SJSA1 (cell line): Measurements from ENCODE around the gene FREY1. TPM values are rescaled to one million over a fixed set of nuclear protein-coding genes. Genes with fewer than 3 reads are reported as not detected.
A peak's percentile ranks its signal among the peaks of the same experiment; 100 is the strongest.

Experiments used
- DNase-seq, 2 experiments: peaks; one replicate each; pipeline ENCODE4 v3.0.0-alpha.2; 2015 to 2020; ENCODE audit warnings: low spot score in 2 of 2, low read depth in 1 of 2
- H3K27ac ChIP-seq: fragments of 250-450 bp; sonication (Bioruptor Pico); 2 replicates; pipeline ENCODE4 v1.5.1; 2020; ENCODE audit warnings: mild to moderate bottlenecking, moderate library complexity
- H3K27me3 ChIP-seq: fragments of 250-450 bp; sonication (Bioruptor Pico); replicated peaks from 2 replicates; pipeline ENCODE4 v1.5.1; 2020; ENCODE audit warnings: mild to moderate bottlenecking, moderate library complexity
- H3K36me3 ChIP-seq: fragments of 250-450 bp; sonication (Bioruptor Pico); 2 replicates; pipeline ENCODE4 v1.5.1; 2020; ENCODE audit warnings: mild to moderate bottlenecking
- H3K4me1 ChIP-seq: fragments of 250-450 bp; sonication (Bioruptor Pico); replicated peaks from 2 replicates; pipeline ENCODE4 v1.6.1; 2021; ENCODE audit warnings: mild to moderate bottlenecking
- H3K4me3 ChIP-seq: fragments of 250-450 bp; sonication (Bioruptor Pico); 2 replicates; pipeline ENCODE4 v1.5.1; 2020; ENCODE audit warnings: mild to moderate bottlenecking
- H3K9me3 ChIP-seq: fragments of 250-450 bp; sonication (Bioruptor Pico); replicated peaks from 2 replicates; pipeline ENCODE4 v1.5.1; 2020; ENCODE audit warnings: mild to moderate bottlenecking
- total RNA-seq: library from RNA; depleted of rRNA; stranded (reverse); fragments of >200 nt; shearing (Covaris generic); gene quantifications from 2 replicates; pipeline ENCODE4 v1.2.3, GENCODE V29; 2014

FREY1 gene
- total RNA-seq, 1 experiment from 2014 or later, result 0.21 TPM

DNA sequence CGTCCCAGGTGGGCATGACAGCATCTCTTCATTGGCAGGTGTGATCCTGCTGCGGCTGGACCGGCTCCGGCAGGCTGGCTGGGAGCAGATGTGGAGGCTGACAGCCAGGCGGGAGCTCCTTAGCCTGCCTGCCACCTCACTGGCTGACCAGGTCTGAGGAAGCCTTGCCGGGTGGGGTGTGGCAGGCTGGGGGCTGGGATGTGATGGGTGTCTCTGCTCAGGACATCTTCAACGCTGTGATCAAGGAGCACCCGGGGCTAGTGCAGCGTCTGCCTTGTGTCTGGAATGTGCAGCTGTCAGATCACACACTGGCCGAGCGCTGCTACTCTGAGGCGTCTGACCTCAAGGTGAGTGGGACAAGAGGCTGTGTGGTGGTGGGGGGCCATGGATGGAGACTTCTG, 18.9 kb upstream of the FREY1 start:
- Histone ChIP-seq H3K27ac (no peak overlapping the region), H3K36me3 (no peaks in the 10 kb centered on the region), H3K9me3 (peaks cover 5% of the 10 kb centered on the region), H3K4me3 (no peak overlapping the region), H3K27me3 (peaks cover 34% of the 10 kb centered on the region), H3K4me1 (peaks cover 13% of the 10 kb centered on the region)
- DNase-seq, result peak in 1 of 2 experiments; percentile 44

- H3K4me1 ChIP-seq, result peaks cover 13% of the 10 kb centered on the region
- H3K27me3 ChIP-seq, result peaks cover 34% of the 10 kb centered on the region
- H3K4me3 ChIP-seq, result no peak overlapping the region
- H3K36me3 ChIP-seq, result no peaks in the 10 kb centered on the region
- no peak overlapping the region for H3K27ac ChIP-seq
- DNase-seq, result no peak
- peaks cover 5% of the 10 kb centered on the region for H3K9me3 ChIP-seq
Measured at GRCh38 chr11:45925550-45925949, 18.5 kb upstream of the FREY1 start.

GRCh38 chr11:45924927-45925326, 17.9 kb upstream of the FREY1 start:
- no peak overlapping the region for H3K4me3 ChIP-seq
- no peaks in the 10 kb centered on the region for H3K36me3 ChIP-seq
- no peak for DNase-seq
- H3K4me1 ChIP-seq, result peaks cover 13% of the 10 kb centered on the region
- H3K27ac ChIP-seq, result no peak overlapping the region
- peaks cover 5% of the 10 kb centered on the region for H3K9me3 ChIP-seq
- H3K27me3 ChIP-seq, result peaks cover 34% of the 10 kb centered on the region

- Histone ChIP-seq H3K9me3 (peaks cover 5% of the 10 kb centered on the region), H3K27me3 (peaks cover 34% of the 10 kb centered on the region), H3K4me3 (no peak overlapping the region), H3K4me1 (peaks cover 13% of the 10 kb centered on the region), H3K27ac (no peak overlapping the region), H3K36me3 (no peaks in the 10 kb centered on the region)
- DNase-seq, result peak in 1 of 2 experiments; percentile 48
Measured at GRCh38 chr11:45924036-45924915, 17.2 kb upstream of the FREY1 start.

- H3K9me3 ChIP-seq, result peaks cover 5% of the 10 kb centered on the region
- H3K27ac ChIP-seq, result no peak within 1 kb of the TSS
- peak in 1 of 2 experiments; percentile 38 for DNase-seq
- peaks cover 34% of the 10 kb centered on the region for H3K27me3 ChIP-seq
- peaks cover 13% of the 10 kb centered on the region for H3K4me1 ChIP-seq
- peaks cover 2% of the 10 kb centered on the region for H3K36me3 ChIP-seq
- H3K4me3 ChIP-seq, result peak within 1 kb of the TSS; percentile 5; the same call in 1 of the 2 replicates
Measured at GRCh38 chr11:45922425-45923082, 15.5 kb upstream of the FREY1 start, which contains the start of gene LARGE2. Gene LARGE2, plus strand, starts transcription at chr11:45922656. Its CDS starts 227 bp downstream, at chr11:45922883.

DNA sequence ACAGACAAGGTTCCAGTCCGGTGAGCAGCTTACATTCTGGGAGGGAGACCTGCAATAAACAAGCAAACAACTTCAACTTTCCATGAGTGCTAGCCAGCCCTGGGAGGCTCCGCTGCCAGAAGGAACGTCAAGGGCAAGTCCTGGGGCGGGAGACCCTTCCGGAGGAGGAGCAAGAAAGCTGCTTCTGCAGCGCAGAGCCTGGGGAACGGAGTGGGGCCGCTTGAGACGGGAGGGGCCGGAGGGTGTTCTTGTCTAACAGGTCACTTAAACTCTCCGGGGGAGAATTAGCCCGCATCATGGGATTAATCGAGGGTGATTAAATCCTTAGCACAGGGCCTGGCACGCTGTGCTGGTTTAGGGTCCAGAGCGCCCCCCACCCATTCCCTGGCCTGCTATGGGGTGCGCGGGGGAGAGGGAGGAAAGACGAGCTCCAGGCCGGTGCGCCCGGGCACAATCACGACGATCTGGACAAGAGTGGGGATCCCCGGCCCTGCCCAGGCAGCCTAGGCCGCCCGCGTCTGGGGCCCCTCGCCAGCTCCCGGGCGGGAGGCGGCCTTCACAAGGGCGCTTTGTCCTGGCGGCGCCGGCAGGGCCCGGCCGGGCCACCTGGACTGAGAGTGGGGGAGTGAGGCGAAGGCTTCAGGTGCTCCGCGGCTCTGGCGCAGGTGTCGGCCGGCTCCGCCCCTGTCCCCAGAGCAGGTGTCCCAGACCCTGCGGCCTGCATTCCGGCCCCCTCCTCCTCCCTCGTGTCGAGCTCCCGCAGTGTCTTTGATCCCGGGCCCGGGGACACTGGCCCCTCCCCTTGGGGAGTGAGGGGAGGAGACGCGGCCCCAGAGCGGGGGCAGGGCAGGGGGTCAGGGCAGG, 14.7 kb upstream of the FREY1 start:
- Histone ChIP-seq H3K27me3 (peaks cover 34% of the 10 kb centered on the region), H3K27ac (no peak overlapping the region), H3K9me3 (peaks cover 5% of the 10 kb centered on the region), H3K4me1 (peaks cover 19% of the 10 kb centered on the region), H3K36me3 (peaks cover 9% of the 10 kb centered on the region), H3K4me3 (no peak overlapping the region)
- no peak for DNase-seq

- peaks cover 5% of the 10 kb centered on the region for H3K9me3 ChIP-seq
- no peak overlapping the region for H3K4me3 ChIP-seq
- H3K27me3 ChIP-seq, result peaks cover 34% of the 10 kb centered on the region
- DNase-seq, result no peak
- H3K36me3 ChIP-seq, result peaks cover 13% of the 10 kb centered on the region
- peaks cover 26% of the 10 kb centered on the region for H3K4me1 ChIP-seq
- no peak overlapping the region for H3K27ac ChIP-seq
Measured at GRCh38 chr11:45920531-45921477, 13.7 kb upstream of the FREY1 start.

DNA sequence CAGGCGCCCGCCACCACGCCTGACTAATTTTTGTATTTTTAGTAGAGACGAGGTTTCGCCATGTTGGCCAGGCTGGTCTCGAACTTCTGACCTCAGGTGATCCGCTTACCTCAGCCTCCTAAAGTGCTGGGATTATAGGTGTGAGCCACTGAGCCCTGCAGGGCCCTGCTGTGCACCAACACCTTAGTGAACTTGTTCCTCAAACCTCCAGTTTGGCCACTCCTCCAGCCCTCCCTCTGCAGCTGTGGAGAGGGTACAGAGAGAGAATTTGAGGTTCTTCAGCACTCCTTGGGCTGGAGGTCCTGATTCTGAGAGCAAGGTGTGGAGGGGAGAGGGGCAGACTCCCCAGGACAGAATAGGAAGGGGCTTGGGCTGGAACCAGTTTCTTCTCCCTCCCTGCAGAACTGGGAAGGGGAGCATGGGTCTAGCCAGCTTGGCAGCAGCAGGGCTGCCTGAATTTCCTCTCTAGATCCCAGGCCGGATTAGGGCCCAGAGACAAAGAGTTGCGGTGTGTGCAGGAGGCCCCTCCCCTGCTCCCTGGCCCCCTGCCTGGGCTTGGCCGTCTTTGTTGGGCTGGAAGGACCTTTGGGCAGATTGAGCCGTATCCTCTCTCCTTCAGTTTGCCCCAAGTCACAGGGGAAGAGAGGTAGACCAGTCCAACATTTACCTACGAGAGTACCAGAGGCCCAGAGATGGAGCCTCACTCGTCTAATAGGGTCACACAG, 12.9 kb upstream of the FREY1 start:
- H3K4me1 ChIP-seq, result peaks cover 26% of the 10 kb centered on the region
- no peak overlapping the region for H3K4me3 ChIP-seq
- H3K27me3 ChIP-seq, result peaks cover 31% of the 10 kb centered on the region
- DNase-seq, result no peak
- H3K27ac ChIP-seq, result no peak overlapping the region
- peaks cover 22% of the 10 kb centered on the region for H3K36me3 ChIP-seq
- peaks cover 5% of the 10 kb centered on the region for H3K9me3 ChIP-seq

GRCh38 chr11:45918962-45919675, 12.0 kb upstream of the FREY1 start:
- no peak for DNase-seq
- Histone ChIP-seq H3K9me3 (peaks cover 5% of the 10 kb centered on the region), H3K4me3 (peak overlapping the region; percentile 75), H3K27me3 (peaks cover 23% of the 10 kb centered on the region), H3K27ac (no peak overlapping the region), H3K36me3 (peaks cover 30% of the 10 kb centered on the region), H3K4me1 (peaks cover 26% of the 10 kb centered on the region)

DNA sequence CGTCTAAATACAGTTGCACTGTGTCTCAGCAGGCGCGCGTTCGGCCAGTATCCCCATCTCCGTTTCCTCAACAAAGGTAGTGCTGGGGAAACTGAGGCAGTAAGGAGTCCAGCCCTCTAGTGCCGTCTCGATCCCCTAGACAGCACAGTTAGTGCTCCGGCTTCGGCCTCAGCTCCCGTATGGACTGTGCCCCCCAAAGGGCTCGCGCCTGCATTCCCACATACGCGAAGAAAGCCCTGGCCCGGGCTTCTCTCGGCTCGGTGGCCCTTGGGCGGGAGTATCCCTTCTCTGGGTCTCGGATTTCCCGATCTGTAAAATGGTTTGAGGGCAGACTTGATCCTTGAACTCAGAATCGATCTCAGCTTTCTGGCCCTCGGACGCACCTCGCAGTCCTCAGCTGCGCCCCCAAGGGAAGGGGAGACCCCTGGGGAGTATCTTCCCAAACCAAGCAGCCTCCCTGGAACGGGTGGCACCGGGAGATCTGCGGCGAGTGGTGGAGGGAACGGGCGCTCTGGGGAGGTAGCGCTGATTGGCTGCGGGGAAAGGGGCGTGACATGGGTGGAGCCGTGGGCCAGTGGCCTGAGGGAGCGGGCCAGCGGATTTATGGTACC, 11.4 kb upstream of the FREY1 start:
- no peak overlapping the region for H3K27ac ChIP-seq
- peaks cover 19% of the 10 kb centered on the region for H3K27me3 ChIP-seq
- H3K4me1 ChIP-seq, result peaks cover 26% of the 10 kb centered on the region
- peaks cover 4% of the 10 kb centered on the region for H3K9me3 ChIP-seq
- H3K4me3 ChIP-seq, result peak overlapping the region; percentile 75
- H3K36me3 ChIP-seq, result peaks cover 37% of the 10 kb centered on the region
- DNase-seq, result peak; percentile 81 to 88

DNA sequence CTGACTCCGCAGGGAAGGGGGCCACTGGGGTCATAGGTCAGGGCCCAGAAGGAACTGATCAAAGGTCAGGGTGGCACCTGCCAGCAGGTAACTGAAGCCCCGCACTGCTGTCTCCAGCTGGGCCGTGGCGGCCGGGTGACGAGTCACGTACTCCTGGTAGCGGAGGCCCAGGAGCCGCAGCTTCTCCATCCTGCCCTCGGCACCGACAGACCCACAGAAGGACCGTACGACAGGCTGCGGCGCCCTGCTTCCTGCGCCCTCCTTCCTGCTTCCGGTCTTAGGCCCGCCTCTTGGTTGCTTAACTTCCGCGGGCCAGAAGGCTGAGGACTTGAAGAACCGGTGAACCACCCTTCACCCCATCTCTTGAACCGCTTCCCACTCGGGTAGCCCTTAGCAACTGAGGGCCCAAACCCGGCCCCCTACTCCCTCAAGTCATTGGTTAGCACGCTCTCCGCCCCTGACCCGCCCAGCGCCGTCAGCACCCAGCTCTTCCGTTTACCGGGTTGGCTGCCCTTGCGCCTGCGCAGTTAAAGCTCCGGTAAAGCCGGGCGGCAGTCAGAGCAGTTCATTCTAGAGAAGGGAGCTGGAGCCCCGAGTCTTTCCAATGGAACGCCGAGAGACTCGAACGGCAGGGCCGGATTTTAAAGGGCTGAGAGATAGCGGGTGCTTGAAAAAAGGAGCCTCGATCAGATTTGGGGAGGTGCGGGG, 10.7 kb upstream of the FREY1 start, which contains the start of gene PEX16:
Gene PEX16 (minus strand): TSS at position 255 of the 708 bp plus-strand sequence. CDS start 66 bp downstream, at position 189.
- H3K27me3 ChIP-seq, result peaks cover 12% of the 10 kb centered on the region
- H3K4me3 ChIP-seq, result peak within 1 kb of the TSS; percentile 75
- peak; percentile 99 for DNase-seq
- H3K4me1 ChIP-seq, result peaks cover 20% of the 10 kb centered on the region
- peaks cover 43% of the 10 kb centered on the region for H3K36me3 ChIP-seq
- peak within 1 kb of the TSS; percentile 68 for H3K27ac ChIP-seq
- H3K9me3 ChIP-seq, result no peaks in the 10 kb centered on the region
